Body of pancreas (tissue), 4 donors: ENCODE measurements around the gene LRIT2.
"Not testable (repeated sequence)": the region's sequence is repeated elsewhere in the genome, so short reads cannot be mapped to it uniquely, and the experiment has no call there.

ENCODE experiments used
- POLR2A ChIP-seq, 3 donors: fragments of 450-650 bp; IDR thresholded peaks; one replicate each; pipeline ENCODE4 v1.6.1; 2016; ENCODE audit warnings: antibody characterized with exemption in 3 of 3, mild to moderate bottlenecking in 2 of 3
- TF ChIP-seq, protein P1 (sequence below), 7 experiments: fragments of 450-650 bp in 4 of 7; fragments of 200-600 bp in 3 of 7; sonication (generic) in 3 of 7; IDR thresholded peaks; one replicate each; pipeline ENCODE4 v1.5.1; 2016 to 2019; ENCODE audit warnings: antibody characterized with exemption in 7 of 7

GRCh38 chr10:84180386-84180785 is 45.0 kb downstream of the LRIT2 start:
- TF ChIP-seq, protein P1, sequence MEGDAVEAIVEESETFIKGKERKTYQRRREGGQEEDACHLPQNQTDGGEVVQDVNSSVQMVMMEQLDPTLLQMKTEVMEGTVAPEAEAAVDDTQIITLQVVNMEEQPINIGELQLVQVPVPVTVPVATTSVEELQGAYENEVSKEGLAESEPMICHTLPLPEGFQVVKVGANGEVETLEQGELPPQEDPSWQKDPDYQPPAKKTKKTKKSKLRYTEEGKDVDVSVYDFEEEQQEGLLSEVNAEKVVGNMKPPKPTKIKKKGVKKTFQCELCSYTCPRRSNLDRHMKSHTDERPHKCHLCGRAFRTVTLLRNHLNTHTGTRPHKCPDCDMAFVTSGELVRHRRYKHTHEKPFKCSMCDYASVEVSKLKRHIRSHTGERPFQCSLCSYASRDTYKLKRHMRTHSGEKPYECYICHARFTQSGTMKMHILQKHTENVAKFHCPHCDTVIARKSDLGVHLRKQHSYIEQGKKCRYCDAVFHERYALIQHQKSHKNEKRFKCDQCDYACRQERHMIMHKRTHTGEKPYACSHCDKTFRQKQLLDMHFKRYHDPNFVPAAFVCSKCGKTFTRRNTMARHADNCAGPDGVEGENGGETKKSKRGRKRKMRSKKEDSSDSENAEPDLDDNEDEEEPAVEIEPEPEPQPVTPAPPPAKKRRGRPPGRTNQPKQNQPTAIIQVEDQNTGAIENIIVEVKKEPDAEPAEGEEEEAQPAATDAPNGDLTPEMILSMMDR (IDR thresholded peaks at IDR 0.05), result not testable (repeated sequence)
- not testable (repeated sequence) for TF ChIP-seq POLR2A (IDR thresholded peaks at IDR 0.05)
